Gastroesophageal sphincter (tissue), 3 donors: ENCODE results near the gene ATE1.

Experiments used
- EP300 ChIP-seq: sonication (generic); formaldehyde crosslinking; IDR thresholded peaks from one replicate; pipeline ENCODE4 v1.6.1; 2017; ENCODE audit warnings: antibody characterized with exemption, mild to moderate bottlenecking
- POLR2A ChIP-seq, 2 donors: fragments of 450-650 bp; IDR thresholded peaks; one replicate each; pipeline ENCODE4 v1.6.1; 2017; ENCODE audit warnings: antibody characterized with exemption in 2 of 2, mild to moderate bottlenecking in 2 of 2, moderate library complexity in 1 of 2
- TF ChIP-seq, protein P1 (sequence below), 4 experiments: fragments of 200-600 bp in 2 of 4; fragments of 450-650 bp in 2 of 4; sonication (generic) in 1 of 4; IDR thresholded peaks; one replicate each; pipeline ENCODE4 v1.5.1; 2017 to 2019; ENCODE audit warnings: antibody characterized with exemption in 4 of 4, mild to moderate bottlenecking in 2 of 4, moderate library complexity in 2 of 4

DNA sequence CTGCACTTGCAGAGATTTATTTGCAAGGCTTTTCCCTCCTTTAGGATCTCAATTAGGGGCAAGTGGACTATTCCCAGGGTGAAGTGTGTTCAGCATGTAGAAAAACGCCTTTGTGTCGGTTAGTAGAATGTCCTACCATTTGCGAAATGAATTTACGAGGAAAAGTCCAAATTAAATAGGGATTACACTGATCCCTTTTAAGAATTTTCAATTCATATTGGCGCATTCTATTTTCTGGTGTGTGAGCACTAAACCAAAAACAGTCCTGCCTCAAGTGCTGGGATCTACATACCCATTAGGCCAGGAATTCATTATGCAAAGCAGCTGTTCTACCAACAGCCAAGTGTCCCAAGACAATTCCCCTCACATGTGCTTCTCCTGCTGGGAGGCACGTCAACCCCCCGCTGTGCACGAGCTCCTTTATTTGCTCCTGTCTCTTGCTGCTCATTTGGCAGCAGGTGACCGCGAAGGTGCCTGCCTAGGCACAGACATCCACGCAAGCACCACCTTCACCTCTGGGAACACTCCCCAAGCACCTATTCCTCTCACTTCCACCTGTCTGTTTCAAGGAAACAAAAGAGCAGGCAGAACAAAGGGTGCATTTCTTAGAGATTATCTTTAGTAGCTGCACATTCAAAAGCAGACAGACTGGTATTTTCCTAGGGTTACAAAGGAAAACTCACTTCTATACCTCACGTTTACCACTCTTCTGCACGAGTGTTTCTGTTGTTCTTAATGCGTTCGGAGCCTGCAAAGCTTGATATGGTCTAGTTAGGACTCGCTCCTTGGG is 195.0 kb downstream of the ATE1 start:
- TF ChIP-seq, protein P1, sequence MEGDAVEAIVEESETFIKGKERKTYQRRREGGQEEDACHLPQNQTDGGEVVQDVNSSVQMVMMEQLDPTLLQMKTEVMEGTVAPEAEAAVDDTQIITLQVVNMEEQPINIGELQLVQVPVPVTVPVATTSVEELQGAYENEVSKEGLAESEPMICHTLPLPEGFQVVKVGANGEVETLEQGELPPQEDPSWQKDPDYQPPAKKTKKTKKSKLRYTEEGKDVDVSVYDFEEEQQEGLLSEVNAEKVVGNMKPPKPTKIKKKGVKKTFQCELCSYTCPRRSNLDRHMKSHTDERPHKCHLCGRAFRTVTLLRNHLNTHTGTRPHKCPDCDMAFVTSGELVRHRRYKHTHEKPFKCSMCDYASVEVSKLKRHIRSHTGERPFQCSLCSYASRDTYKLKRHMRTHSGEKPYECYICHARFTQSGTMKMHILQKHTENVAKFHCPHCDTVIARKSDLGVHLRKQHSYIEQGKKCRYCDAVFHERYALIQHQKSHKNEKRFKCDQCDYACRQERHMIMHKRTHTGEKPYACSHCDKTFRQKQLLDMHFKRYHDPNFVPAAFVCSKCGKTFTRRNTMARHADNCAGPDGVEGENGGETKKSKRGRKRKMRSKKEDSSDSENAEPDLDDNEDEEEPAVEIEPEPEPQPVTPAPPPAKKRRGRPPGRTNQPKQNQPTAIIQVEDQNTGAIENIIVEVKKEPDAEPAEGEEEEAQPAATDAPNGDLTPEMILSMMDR (IDR thresholded peaks at IDR 0.05): no peak
- TF ChIP-seq EP300 (no peak), POLR2A (IDR thresholded peaks at IDR 0.05) (no peak)
